CD14-positive monocyte (primary cell): Measurements from ENCODE around the gene TENM3. TPM values are rescaled to one million over a fixed set of nuclear protein-coding genes. Genes with fewer than 3 reads are reported as not detected.

Source experiments
- DNase-seq, 3 donors: peaks; one replicate each; pipeline ENCODE4 v3.0.0-alpha.2; 2011 to 2022
- H2AFZ ChIP-seq: 2 replicates; pipeline ENCODE4 v1.6.0; 2012; ENCODE audit warnings: mild to moderate bottlenecking, low read depth, low read length, inconsistent platforms; ENCODE audit not compliant: insufficient read depth, poor library complexity, severe bottlenecking
- H3K27ac ChIP-seq, 2 donors: 1 replicate in 1 of 2; 2 replicates in 1 of 2; pipeline ENCODE4 v1.5.1; 2012 to 2013; ENCODE audit warnings: low read length in 2 of 2, control low read depth in 1 of 2, inconsistent platforms in 1 of 2, low read depth in 1 of 2, mild to moderate bottlenecking in 1 of 2
- H3K27me3 ChIP-seq, 2 donors: one replicate each; pipeline versions ENCODE4 v1.6.0 to v1.6.1; 2011 to 2013; ENCODE audit warnings: low read length in 2 of 2; ENCODE audit not compliant: control insufficient read depth in 2 of 2, insufficient read depth in 2 of 2
- H3K36me3 ChIP-seq, 2 donors: replicated peaks in 1 of 2; 1 replicate in 1 of 2; 2 replicates in 1 of 2; pipeline versions ENCODE4 v1.5.1 to v1.6.1; 2012 to 2013; ENCODE audit warnings: low read length in 2 of 2, control low read depth in 1 of 2, inconsistent platforms in 1 of 2, mild to moderate bottlenecking in 1 of 2; ENCODE audit not compliant: insufficient read depth in 2 of 2, control insufficient read depth in 1 of 2
- H3K4me1 ChIP-seq, 2 donors: 1 replicate in 1 of 2; 2 replicates in 1 of 2; pipeline versions ENCODE4 v1.5.1 to v1.6.1; 2012 to 2013; ENCODE audit warnings: low read length in 2 of 2, control low read depth in 1 of 2, inconsistent platforms in 1 of 2, mild to moderate bottlenecking in 1 of 2, moderate library complexity in 1 of 2; ENCODE audit not compliant: insufficient read depth in 2 of 2, control insufficient read depth in 1 of 2
- H3K4me2 ChIP-seq: replicated peaks from 2 replicates; pipeline ENCODE3; 2012; ENCODE audit warnings: low read length, moderate library complexity, mild to moderate bottlenecking; ENCODE audit not compliant: poor library complexity, severe bottlenecking; ENCODE audit errors: extremely low read depth
- H3K4me3 ChIP-seq, 3 experiments: fragments of 200-600 bp in 1 of 3; sonication (generic) in 1 of 3; replicated peaks in 1 of 3; 1 replicate in 2 of 3; 2 replicates in 1 of 3; pipeline ENCODE4 v1.5.1; 2011 to 2013; ENCODE audit warnings: low read length in 3 of 3, mild to moderate bottlenecking in 3 of 3, control low read depth in 2 of 3, low read depth in 2 of 3, inconsistent platforms in 1 of 3, moderate library complexity in 1 of 3
- H3K79me2 ChIP-seq: 2 replicates; pipeline ENCODE4 v1.6.0; 2012; ENCODE audit warnings: mild to moderate bottlenecking, control low read depth, inconsistent platforms, low read length, moderate library complexity; ENCODE audit not compliant: insufficient read depth
- H3K9ac ChIP-seq: 2 replicates; pipeline ENCODE4 v1.6.0; 2017; ENCODE audit warnings: low read length, mild to moderate bottlenecking; ENCODE audit not compliant: insufficient read depth, poor library complexity, severe bottlenecking
- H3K9me3 ChIP-seq, 2 donors: replicated peaks in 1 of 2; 1 replicate in 1 of 2; 2 replicates in 1 of 2; pipeline versions ENCODE4 v1.5.1 to v1.6.1; 2012 to 2013; ENCODE audit warnings: low read length in 2 of 2, control low read depth in 1 of 2; ENCODE audit not compliant: control insufficient read depth in 1 of 2, insufficient read depth in 1 of 2
- H4K20me1 ChIP-seq: 2 replicates; pipeline ENCODE4 v1.6.0; 2012; ENCODE audit warnings: mild to moderate bottlenecking, low read length, control low read depth, moderate library complexity; ENCODE audit not compliant: insufficient read depth
- H3K27ac Mint-ChIP-seq, 7 donors: one replicate each; pipeline ENCODE4 v1.8.0; 2020; ENCODE audit warnings: mild to moderate bottlenecking in 7 of 7, mixed read lengths in 7 of 7, moderate library complexity in 6 of 7, inconsistent platforms in 2 of 7
- H3K27me3 Mint-ChIP-seq, 3 donors: one replicate each; pipeline ENCODE4 v1.8.0; 2021 to 2022; ENCODE audit warnings: low read depth in 3 of 3, mild to moderate bottlenecking in 3 of 3, mixed read lengths in 3 of 3, moderate library complexity in 3 of 3, inconsistent platforms in 1 of 3
- H3K36me3 Mint-ChIP-seq, 2 donors: one replicate each; pipeline ENCODE4 v1.8.0; 2020; ENCODE audit warnings: mixed read lengths in 2 of 2, inconsistent platforms in 1 of 2, mild to moderate bottlenecking in 1 of 2
- H3K4me1 Mint-ChIP-seq: one replicate; pipeline ENCODE4 v1.8.0; 2020; ENCODE audit warnings: mild to moderate bottlenecking, mixed read lengths
- H3K4me3 Mint-ChIP-seq, 2 donors: one replicate each; pipeline ENCODE4 v1.8.0; 2020; ENCODE audit warnings: mild to moderate bottlenecking in 2 of 2, mixed read lengths in 2 of 2, moderate library complexity in 1 of 2
- H3K9me3 Mint-ChIP-seq, 7 donors: one replicate each; pipeline ENCODE4 v1.8.0; 2020 to 2022; ENCODE audit warnings: mixed read lengths in 7 of 7, mild to moderate bottlenecking in 6 of 7, moderate library complexity in 6 of 7, inconsistent platforms in 2 of 7
- CTCF ChIP-seq: fragments of 200-600 bp; IDR thresholded peaks from one replicate; pipeline ENCODE4 v1.8.0; 2022; ENCODE audit warnings: antibody characterized with exemption, mild to moderate bottlenecking
- WGBS: methylation state at CpG from one replicate; pipeline ENCODE4 v1.1.5; 2013; ENCODE audit warnings: missing lambda C conversion rate; ENCODE audit not compliant: insufficient coverage; 5-methylcytosine and 5-hydroxymethylcytosine counted together
- intact Hi-C, 2 donors: fragments of 100-400 bp; cut with micrococcal nuclease; formaldehyde crosslinking; loops; one replicate each; pipeline versions ENCODE4 v1.15.0 to v1.15.1; 2023
- polyA plus RNA-seq, 3 donors: library from polyadenylated mRNA; depleted of rRNA in 1 of 3; unstranded in 2 of 3; stranded (reverse) in 1 of 3; fragments of 300-500 nt in 2 of 3; fragments of >200 nt in 1 of 3; fragmentation: Illumina TruSeq in 2 of 3; gene quantifications; 1 replicate in 2 of 3; 2 replicates in 1 of 3; pipeline ENCODE4 v1.2.3, GENCODE V29; 2012 to 2021
- small RNA-seq: library from RNA; depleted of rRNA; stranded (forward); fragments of <200 nt; gene quantifications from one replicate; pipeline ENCODE3, GENCODE V24; 2012; ENCODE audit warnings: low read depth; ENCODE audit not compliant: insufficient read length

Gene TENM3
- polyA plus RNA-seq, 3 donors: not detected

- intact Hi-C loops: no loop called here
- no peaks in the 10 kb centered on the region for H4K20me1 ChIP-seq
- no peak overlapping the region for H3K9ac ChIP-seq
- peaks cover 0 to 8% of the 10 kb centered on the region in 2 donors for H3K9me3 ChIP-seq
- TF ChIP-seq CTCF: no peak
- H3K4me2 ChIP-seq: no peak overlapping the region
- Mint-ChIP-seq H3K4me1 (peaks cover 3% of the 10 kb centered on the region), H3K4me3 (no peak overlapping the region), H3K9me3 (peaks cover 2 to 12% (median 10%) of the 10 kb centered on the region in 7 donors), H3K27ac (no peak overlapping the region), H3K36me3 (no peaks in the 10 kb centered on the region), H3K27me3 (peaks cover 6 to 8% (median 7%) of the 10 kb centered on the region in 3 donors)
- H3K79me2 ChIP-seq: no peaks in the 10 kb centered on the region
- H3K4me1 ChIP-seq: no peaks in the 10 kb centered on the region
- no peak overlapping the region for H3K4me3 ChIP-seq
- 91% methylated on average over 4 of the region's 6 CpGs for WGBS
- no peak overlapping the region for H3K27ac ChIP-seq
- H3K36me3 ChIP-seq: no peaks in the 10 kb centered on the region
- no peak for DNase-seq
- H3K27me3 ChIP-seq: no peaks in the 10 kb centered on the region
- H2AFZ ChIP-seq: no peak overlapping the region
These were observed 605.5 kb downstream of the TENM3 start for GRCh38 chr4:182848685-182849084.

Small RNA genes lying within 50 kb of the gene (small RNA-seq; reads per million reads assigned to genes)
- gene RN7SKP67 (not detected), gene RNU2-34P (1.2 reads per million)
